HG03520 (cell line): Measurements from ENCODE around the gene POP5.
"Not testable (repeated sequence)": the region's sequence is repeated elsewhere in the genome, so short reads cannot be mapped to it uniquely, and the experiment has no call there.

Experiments used
- ATAC-seq: cut with Tn5 transposase; IDR thresholded peaks from one replicate; pipeline ENCODE4 v1.9.1; 2021; ENCODE audit warnings: mild to moderate bottlenecking, moderate library complexity; ENCODE audit not compliant: unreplicated experiment

Gene POP5

GRCh38 chr12:120538281-120539156 is 42.7 kb downstream of the POP5 start:
- ATAC-seq, result no peak

GRCh38 chr12:120537856-120538220 is 43.4 kb downstream of the POP5 start:
- ATAC-seq, result no peak

- ATAC-seq, result no peak
Observed at GRCh38 chr12:120536064-120536791, 45.0 kb downstream of the POP5 start.

GRCh38 chr12:120534703-120535655 is 46.2 kb downstream of the POP5 start:
- ATAC-seq, result peak; percentile 39

GRCh38 chr12:120534203-120534702 is 46.9 kb downstream of the POP5 start, which contains the start of gene RNF10:
Gene RNF10, plus strand, starts transcription at chr12:120534356. Its CDS starts 456 bp downstream, at chr12:120534812.
- ATAC-seq, result peak; percentile 59

GRCh38 chr12:120532701-120533238 is 48.4 kb downstream of the POP5 start:
- ATAC-seq, result no peak

- ATAC-seq, result not testable (repeated sequence)
Observed at GRCh38 chr12:120530418-120530761, 50.8 kb downstream of the POP5 start.

- no peak for ATAC-seq
Observed at GRCh38 chr12:120529641-120530417, 51.4 kb downstream of the POP5 start.

GRCh38 chr12:120528861-120529525 is 52.2 kb downstream of the POP5 start, which contains the start of gene COQ5:
Gene COQ5, minus strand, starts transcription at chr12:120529158. Its CDS starts 17 bp downstream, at chr12:120529141.
- peak; percentile 75 for ATAC-seq
